Measurements from ENCODE around the gene INKA1. TPM values are rescaled to one million over a fixed set of nuclear protein-coding genes. Genes with fewer than 3 reads are reported as not detected.

INKA1 gene
- total and polyA plus RNA-seq, 2 of the 8 experiments (the other 6 are each of a cell fraction or from before 2014, with no cell fraction given): 1.3 to 4.7 TPM

- TF ChIP-seq EZH2 (IDR thresholded peaks at IDR 0.05; ENCODE audit: low read depth, low read length, severe bottlenecking): no peak
- TF ChIP-seq CTCF (IDR thresholded peaks at IDR 0.05; ENCODE audit: control extremely low read depth in 1 of 3, insufficient read depth in 1 of 3, low read depth in 1 of 3, low read length in 3 of 3): 0 out of 4 replicates have a peak, but pooled peaks of 1 of the 3 experiments have one; percentile 23
- no peak for TF ChIP-seq ZNF274 (IDR thresholded peaks at IDR 0.05; ENCODE audit: borderline replicate concordance, extremely low read depth, low read length)
- no peak; a peak in 1 of 3 replicates for TF ChIP-seq POLR2A (IDR thresholded peaks at IDR 0.05; ENCODE audit: control extremely low read depth in 1 of 2, low read depth in 2 of 2, low read length in 2 of 2)
- TF ChIP-seq TAF1 (IDR thresholded peaks at IDR 0.05; ENCODE audit: low read depth, low read length): no peak
- TF ChIP-seq RNF2 (IDR thresholded peaks at IDR 0.05; ENCODE audit: borderline replicate concordance, low read depth, low read length, missing control alignments, poor library complexity, severe bottlenecking): no peak
- TF ChIP-seq RFX5 (IDR thresholded peaks at IDR 0.05; ENCODE audit: borderline replicate concordance, low read depth, low read length): no peak
- no peak for TF ChIP-seq BACH1 (IDR thresholded peaks at IDR 0.05; ENCODE audit: low read length)
- no peak for TF ChIP-seq CTBP2 (IDR thresholded peaks at IDR 0.05; ENCODE audit: borderline replicate concordance, insufficient read depth, insufficient read length, low read length)
- TF ChIP-seq MAX (IDR thresholded peaks at IDR 0.05): peak; percentile 40
- TF ChIP-seq USF2 (IDR thresholded peaks at IDR 0.05; ENCODE audit: low read length): no peak
- no peak for TF ChIP-seq NANOG (IDR thresholded peaks at IDR 0.05; ENCODE audit: insufficient read depth, low read depth, low read length, poor library complexity, severe bottlenecking)
Measured at GRCh38 chr3:49803465-49804140, 542 bp downstream of the INKA1 start (continued).
